Measurements from ENCODE around the gene GPR63.

Gene GPR63

GRCh38 chr6:96814625-96815024 lies 22.7 kb downstream of the GPR63 start:
- DNase-seq, result no peak
- Mint-ChIP-seq H3K27me3 (ENCODE audit: low read depth, poor library complexity) (no peaks in the 10 kb centered on the region), H3K36me3 (ENCODE audit: low read depth) (peaks cover 6% of the 10 kb centered on the region), H3K4me3 (no peak overlapping the region), H3K27ac (no peak overlapping the region), H3K4me1 (peaks cover 13% of the 10 kb centered on the region), H3K9me3 (peaks cover 3% of the 10 kb centered on the region)
- TF ChIP-seq CTCF (IDR thresholded peaks at IDR 0.05), result no peak

GRCh38 chr6:96812077-96812703 lies 25.1 kb downstream of the GPR63 start:
- no peak for DNase-seq
- H3K4me3 Mint-ChIP-seq, result no peak overlapping the region
- no peaks in the 10 kb centered on the region for H3K9me3 Mint-ChIP-seq
- TF ChIP-seq CTCF (IDR thresholded peaks at IDR 0.05), result no peak
- H3K4me1 Mint-ChIP-seq, result peaks cover 12% of the 10 kb centered on the region
- no peaks in the 10 kb centered on the region for H3K36me3 Mint-ChIP-seq (ENCODE audit: low read depth)
- no peak overlapping the region for H3K27ac Mint-ChIP-seq
- no peaks in the 10 kb centered on the region for H3K27me3 Mint-ChIP-seq (ENCODE audit: low read depth, poor library complexity)

GRCh38 chr6:96811670-96812069 lies 25.6 kb downstream of the GPR63 start:
- Mint-ChIP-seq H3K27me3 (ENCODE audit: low read depth, poor library complexity) (no peaks in the 10 kb centered on the region), H3K36me3 (ENCODE audit: low read depth) (no peaks in the 10 kb centered on the region), H3K9me3 (no peaks in the 10 kb centered on the region), H3K4me1 (peaks cover 7% of the 10 kb centered on the region), H3K27ac (no peak overlapping the region), H3K4me3 (no peak overlapping the region)
- no peak for TF ChIP-seq CTCF (IDR thresholded peaks at IDR 0.05)
- DNase-seq, result no peak

- Mint-ChIP-seq H3K9me3 (no peaks in the 10 kb centered on the region), H3K4me1 (peaks cover 2% of the 10 kb centered on the region), H3K27me3 (ENCODE audit: low read depth, poor library complexity) (no peaks in the 10 kb centered on the region), H3K4me3 (no peak overlapping the region), H3K27ac (no peak overlapping the region), H3K36me3 (ENCODE audit: low read depth) (no peaks in the 10 kb centered on the region)
- no peak for TF ChIP-seq CTCF (IDR thresholded peaks at IDR 0.05)
- no peak for DNase-seq
Measured at GRCh38 chr6:96811136-96811535, 26.1 kb downstream of the GPR63 start.

- Mint-ChIP-seq H3K27me3 (ENCODE audit: low read depth, poor library complexity) (no peaks in the 10 kb centered on the region), H3K36me3 (ENCODE audit: low read depth) (no peaks in the 10 kb centered on the region), H3K9me3 (no peaks in the 10 kb centered on the region), H3K27ac (no peak overlapping the region), H3K4me1 (no peaks in the 10 kb centered on the region), H3K4me3 (no peak overlapping the region)
- DNase-seq, result no peak
- TF ChIP-seq CTCF (IDR thresholded peaks at IDR 0.05), result no peak
Measured at GRCh38 chr6:96809119-96809518, 28.2 kb downstream of the GPR63 start.

- Mint-ChIP-seq H3K36me3 (ENCODE audit: low read depth) (peaks cover 16% of the 10 kb centered on the region), H3K4me1 (no peaks in the 10 kb centered on the region), H3K27me3 (ENCODE audit: low read depth, poor library complexity) (no peaks in the 10 kb centered on the region), H3K27ac (no peak overlapping the region), H3K4me3 (no peak overlapping the region), H3K9me3 (no peaks in the 10 kb centered on the region)
- no peak for TF ChIP-seq CTCF (IDR thresholded peaks at IDR 0.05)
- no peak for DNase-seq
Measured at GRCh38 chr6:96803106-96803481, 34.2 kb downstream of the GPR63 start.
